ENCODE data around the gene ASL.
"Not testable (repeated sequence)": the region's sequence is repeated elsewhere in the genome, so short reads cannot be mapped to it uniquely, and the experiment has no call there.

Gene ASL

GRCh38 chr7:66119245-66119850 is 43.7 kb downstream of the ASL start:
- DNase-seq (ENCODE audit: low spot score), result no peak

- no peak for DNase-seq (ENCODE audit: low spot score)
These were observed 47.5 kb downstream of the ASL start for GRCh38 chr7:66123175-66123528.

- not testable (repeated sequence) for DNase-seq (ENCODE audit: low spot score)
These were observed 48.9 kb downstream of the ASL start for GRCh38 chr7:66124569-66124861.

GRCh38 chr7:66125052-66125694 is 49.6 kb downstream of the ASL start:
- no peak for DNase-seq (ENCODE audit: low spot score)

- DNase-seq (ENCODE audit: low spot score), result not testable (repeated sequence)
These were observed 50.2 kb downstream of the ASL start for GRCh38 chr7:66125781-66126352.

- not testable (repeated sequence) for DNase-seq (ENCODE audit: low spot score)
These were observed 51.6 kb downstream of the ASL start for GRCh38 chr7:66127172-66127571.

- no peak for DNase-seq (ENCODE audit: low spot score)
These were observed 63.6 kb downstream of the ASL start for GRCh38 chr7:66138994-66139752.

- peak; percentile 68 for DNase-seq (ENCODE audit: low spot score)
These were observed 65.3 kb downstream of the ASL start for GRCh38 chr7:66140924-66141323.

- no peak for DNase-seq (ENCODE audit: low spot score)
These were observed 66.7 kb downstream of the ASL start for GRCh38 chr7:66142334-66142733.

GRCh38 chr7:66142996-66143395 is 67.4 kb downstream of the ASL start:
- no peak for DNase-seq (ENCODE audit: low spot score)
